PC-3 (cell line): ENCODE data around the gene CYP26A1. TPM values are rescaled to one million over a fixed set of nuclear protein-coding genes. Genes with fewer than 3 reads are reported as not detected.
A peak's percentile ranks its signal among the peaks of the same experiment; 100 is the strongest.

Source experiments
- ATAC-seq: fragments of 200-7000 bp; cut with Tn5 transposase; 2 replicates; pipeline ENCODE4 v1.9.1; 2020; ENCODE audit warnings: mild to moderate bottlenecking, moderate library complexity
- BruUV-seq: library from RNA; stranded (reverse); fragments of 400-500 nt; replicated peaks from 2 replicates; lab custom pipeline; 2021; lab: Mats Ljungman, UMichigan
- CTCF ChIA-PET: fragments of 300-600 bp; sonication (Branson Sonifier 250); formaldehyde crosslinking; loops from one replicate; lab custom pipeline; 2022; ENCODE audit warnings: antibody characterized with exemption; lab: Charles Lee
- POLR2A ChIA-PET: fragments of 300-600 bp; sonication (Branson Sonifier 250); formaldehyde crosslinking; loops from one replicate; lab custom pipeline; 2022; ENCODE audit warnings: antibody characterized with exemption; ENCODE audit not compliant: unreplicated experiment; lab: Charles Lee
- DNase-seq: peaks from one replicate; pipeline ENCODE4 v3.0.0-alpha.2; 2015
- H2AFZ ChIP-seq: fragments of 300-600 bp; sonication (generic); 2 replicates; pipeline ENCODE4 v1.6.0; 2016; ENCODE audit warnings: antibody characterized with exemption, low read length
- H3F3A ChIP-seq: fragments of 300-600 bp; sonication (generic); one replicate; pipeline ENCODE4 v1.6.0; 2017; ENCODE audit warnings: antibody characterized with exemption, low read length, control low read depth, mild to moderate bottlenecking; ENCODE audit not compliant: unreplicated experiment
- H3K27ac ChIP-seq: fragments of 300-600 bp; sonication (generic); 2 replicates; pipeline ENCODE4 v1.5.1; 2016; ENCODE audit warnings: mild to moderate bottlenecking, low read length
- H3K27me3 ChIP-seq: fragments of 300-600 bp; sonication (generic); 2 replicates; pipeline ENCODE4 v1.6.1; 2016; ENCODE audit warnings: low read length, mixed read lengths
- H3K36me3 ChIP-seq: fragments of 300-600 bp; sonication (generic); 2 replicates; pipeline ENCODE4 v1.6.1; 2016; ENCODE audit warnings: low read depth, mixed run types, low read length, mixed read lengths
- H3K4me1 ChIP-seq: fragments of 300-600 bp; sonication (generic); 2 replicates; pipeline ENCODE4 v1.5.1; 2016; ENCODE audit warnings: low read length; ENCODE audit not compliant: insufficient read depth
- H3K4me2 ChIP-seq: fragments of 300-600 bp; sonication (generic); 2 replicates; pipeline ENCODE4 v1.6.0; 2016; ENCODE audit warnings: low read length
- H3K4me3 ChIP-seq: fragments of 300-600 bp; sonication (generic); 2 replicates; pipeline ENCODE4 v1.5.1; 2016; ENCODE audit warnings: mild to moderate bottlenecking, low read length, mixed read lengths
- H3K79me2 ChIP-seq: fragments of 300-600 bp; sonication (generic); 2 replicates; pipeline ENCODE4 v1.6.1; 2017; ENCODE audit warnings: low read length, mixed read lengths
- H3K9ac ChIP-seq: fragments of 300-600 bp; sonication (generic); 2 replicates; pipeline ENCODE4 v1.6.0; 2016; ENCODE audit warnings: mild to moderate bottlenecking, low read length
- H3K9me2 ChIP-seq: fragments of 300-600 bp; sonication (generic); replicated peaks from 2 replicates; pipeline ENCODE4 v1.6.1; 2016; ENCODE audit warnings: mixed run types, low read length, mixed read lengths
- H3K9me3 ChIP-seq: fragments of 300-600 bp; sonication (generic); 2 replicates; pipeline ENCODE4 v1.6.1; 2016; ENCODE audit warnings: low read length, mixed read lengths
- H4K20me1 ChIP-seq: fragments of 300-600 bp; sonication (generic); 2 replicates; pipeline ENCODE4 v1.6.1; 2016; ENCODE audit warnings: low read length, mixed read lengths
- EZH2 ChIP-seq: fragments of 300-600 bp; sonication (generic); IDR thresholded peaks from one replicate; pipeline ENCODE4 v1.6.1; 2017; ENCODE audit warnings: antibody characterized with exemption, mild to moderate bottlenecking, low read length; ENCODE audit not compliant: unreplicated experiment
- EZH2phosphoT487 ChIP-seq: fragments of 300-600 bp; sonication (generic); IDR thresholded peaks from 2 replicates; pipeline ENCODE4 v1.6.1; 2018; ENCODE audit warnings: mild to moderate bottlenecking, antibody characterized with exemption, low read length, borderline replicate concordance
- intact Hi-C: fragments of 100-400 bp; cut with micrococcal nuclease; formaldehyde crosslinking; loops from 2 replicates; pipeline ENCODE4 v1.9.0; 2023
- total RNA-seq: library from RNA; depleted of rRNA; stranded (reverse); fragments of >200 nt; gene quantifications from 2 replicates; pipeline ENCODE4 v1.2.3, GENCODE V29; 2014
- TF ChIP-seq, protein P1 (sequence below): fragments of 300-600 bp; sonication (generic); conservative IDR thresholded peaks from 2 replicates; pipeline ENCODE4 v1.5.1; 2017; ENCODE audit warnings: antibody characterized with exemption, low read depth, mild to moderate bottlenecking, low read length

The CYP26A1 gene
- total RNA-seq, 1 experiment from 2014 or later: 0.26 TPM

DNA sequence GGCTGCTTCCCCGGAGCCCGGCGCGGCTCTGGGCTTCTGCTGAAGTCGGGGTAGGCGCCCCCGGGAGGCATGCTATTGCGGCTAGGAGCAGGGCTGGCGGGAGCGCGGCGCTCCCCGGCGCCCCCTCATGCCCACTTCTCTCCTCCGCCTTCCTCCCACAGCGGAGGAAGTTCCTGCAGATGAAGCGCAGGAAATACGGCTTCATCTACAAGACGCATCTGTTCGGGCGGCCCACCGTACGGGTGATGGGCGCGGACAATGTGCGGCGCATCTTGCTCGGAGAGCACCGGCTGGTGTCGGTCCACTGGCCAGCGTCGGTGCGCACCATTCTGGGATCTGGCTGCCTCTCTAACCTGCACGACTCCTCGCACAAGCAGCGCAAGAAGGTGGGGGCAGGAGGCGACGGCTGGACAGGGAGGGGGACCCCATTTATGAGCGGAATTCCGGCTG is 479 bp downstream of the CYP26A1 start:
- H3K4me3 ChIP-seq: peak overlapping the region; percentile 76
- H3K27ac ChIP-seq: no peak overlapping the region
- H3K9me2 ChIP-seq: no peaks in the 10 kb centered on the region
- ATAC-seq (peak; percentile 18; the same call in 1 of the 2 replicates), DNase-seq (peak; percentile 18)
- H3K27me3 ChIP-seq: peaks cover 16% of the 10 kb centered on the region
- no peaks in the 10 kb centered on the region for H3K36me3 ChIP-seq
- peak overlapping the region; percentile 92 for H2AFZ ChIP-seq
- no peaks in the 10 kb centered on the region for H3F3A ChIP-seq
- no peaks in the 10 kb centered on the region for H3K79me2 ChIP-seq
- H3K4me1 ChIP-seq: peaks cover 11% of the 10 kb centered on the region; the same call in 1 of the 2 replicates
- H4K20me1 ChIP-seq: no peaks in the 10 kb centered on the region
- intact Hi-C loops: no loop called here
- TF ChIP-seq EZH2: no peak
- no peak for TF ChIP-seq EZH2phosphoT487
- TF ChIP-seq, protein P1, sequence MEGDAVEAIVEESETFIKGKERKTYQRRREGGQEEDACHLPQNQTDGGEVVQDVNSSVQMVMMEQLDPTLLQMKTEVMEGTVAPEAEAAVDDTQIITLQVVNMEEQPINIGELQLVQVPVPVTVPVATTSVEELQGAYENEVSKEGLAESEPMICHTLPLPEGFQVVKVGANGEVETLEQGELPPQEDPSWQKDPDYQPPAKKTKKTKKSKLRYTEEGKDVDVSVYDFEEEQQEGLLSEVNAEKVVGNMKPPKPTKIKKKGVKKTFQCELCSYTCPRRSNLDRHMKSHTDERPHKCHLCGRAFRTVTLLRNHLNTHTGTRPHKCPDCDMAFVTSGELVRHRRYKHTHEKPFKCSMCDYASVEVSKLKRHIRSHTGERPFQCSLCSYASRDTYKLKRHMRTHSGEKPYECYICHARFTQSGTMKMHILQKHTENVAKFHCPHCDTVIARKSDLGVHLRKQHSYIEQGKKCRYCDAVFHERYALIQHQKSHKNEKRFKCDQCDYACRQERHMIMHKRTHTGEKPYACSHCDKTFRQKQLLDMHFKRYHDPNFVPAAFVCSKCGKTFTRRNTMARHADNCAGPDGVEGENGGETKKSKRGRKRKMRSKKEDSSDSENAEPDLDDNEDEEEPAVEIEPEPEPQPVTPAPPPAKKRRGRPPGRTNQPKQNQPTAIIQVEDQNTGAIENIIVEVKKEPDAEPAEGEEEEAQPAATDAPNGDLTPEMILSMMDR: no peak
- CTCF ChIA-PET: no interaction called here
- POLR2A ChIA-PET: no interaction called here
- H3K9me3 ChIP-seq: no peaks in the 10 kb centered on the region
- peak overlapping the region; percentile 96 for H3K4me2 ChIP-seq
- no peak overlapping the region for H3K9ac ChIP-seq
- BruUV-seq: no TSS peak

DNA sequence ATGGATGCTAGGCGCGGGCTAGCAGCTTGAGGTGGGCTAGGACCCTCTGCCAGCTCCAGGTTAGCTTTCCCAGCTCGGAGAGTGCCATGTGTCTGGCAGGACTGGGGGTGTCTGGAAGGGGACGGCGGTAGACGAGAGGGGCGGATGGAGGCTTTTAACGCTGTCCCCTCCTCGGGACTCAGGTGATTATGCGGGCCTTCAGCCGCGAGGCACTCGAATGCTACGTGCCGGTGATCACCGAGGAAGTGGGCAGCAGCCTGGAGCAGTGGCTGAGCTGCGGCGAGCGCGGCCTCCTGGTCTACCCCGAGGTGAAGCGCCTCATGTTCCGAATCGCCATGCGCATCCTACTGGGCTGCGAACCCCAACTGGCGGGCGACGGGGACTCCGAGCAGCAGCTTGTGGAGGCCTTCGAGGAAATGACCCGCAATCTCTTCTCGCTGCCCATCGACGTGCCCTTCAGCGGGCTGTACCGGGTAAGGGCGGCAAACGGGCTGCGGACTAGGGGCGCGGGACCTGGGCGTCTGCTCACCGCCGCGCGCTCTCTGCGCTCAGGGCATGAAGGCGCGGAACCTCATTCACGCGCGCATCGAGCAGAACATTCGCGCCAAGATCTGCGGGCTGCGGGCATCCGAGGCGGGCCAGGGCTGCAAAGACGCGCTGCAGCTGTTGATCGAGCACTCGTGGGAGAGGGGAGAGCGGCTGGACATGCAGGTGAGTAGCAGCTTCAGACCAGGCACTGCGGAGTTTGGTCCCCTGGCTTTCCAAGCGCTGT is 1.1 kb downstream of the CYP26A1 start:
- no peaks in the 10 kb centered on the region for H3K36me3 ChIP-seq
- ATAC-seq (no peak), DNase-seq (no peak)
- peak overlapping the region; percentile 76 for H3K4me3 ChIP-seq
- intact Hi-C loops: no loop called here
- no peaks in the 10 kb centered on the region for H3K9me3 ChIP-seq
- no peak overlapping the region for H3K27ac ChIP-seq
- H3K4me2 ChIP-seq: peak overlapping the region; percentile 96
- no peaks in the 10 kb centered on the region for H4K20me1 ChIP-seq
- ChIA-PET CTCF (no interaction called here), POLR2A (no interaction called here)
- H3K27me3 ChIP-seq: peaks cover 16% of the 10 kb centered on the region
- BruUV-seq: no TSS peak
- no peaks in the 10 kb centered on the region for H3K79me2 ChIP-seq
- H3F3A ChIP-seq: no peaks in the 10 kb centered on the region
- H3K9me2 ChIP-seq: no peaks in the 10 kb centered on the region
- H3K9ac ChIP-seq: no peak overlapping the region
- H2AFZ ChIP-seq: peak overlapping the region; percentile 75
- no peak for TF ChIP-seq EZH2
- no peak for TF ChIP-seq EZH2phosphoT487
- TF ChIP-seq, protein P1: no peak
- H3K4me1 ChIP-seq: peaks cover 11% of the 10 kb centered on the region; the same call in 1 of the 2 replicates
